SU-DHL-6 (cell line): ENCODE data around the gene MEF2D.

Experiments
- H2AFZ ChIP-seq: fragments of 200-600 bp; sonication (generic); 2 replicates; pipeline ENCODE4 v1.6.1; 2014; ENCODE audit warnings: low read depth, mild to moderate bottlenecking, moderate library complexity, mixed read lengths, antibody characterized with exemption, low read length; ENCODE audit not compliant: severe bottlenecking
- H3F3A ChIP-seq: fragments of 200-600 bp; shearing (Covaris generic); 2 replicates; pipeline ENCODE4 v1.6.0; 2016; ENCODE audit warnings: antibody characterized with exemption, mild to moderate bottlenecking; ENCODE audit not compliant: insufficient read depth
- H3K27ac ChIP-seq: fragments of 200-600 bp; sonication (generic); 2 replicates; pipeline ENCODE4 v1.5.1; 2016; ENCODE audit warnings: low read depth, mild to moderate bottlenecking, low read length, moderate library complexity, mixed read lengths
- H3K27me3 ChIP-seq: fragments of 200-600 bp; sonication (generic), shearing (Covaris generic); 2 replicates; pipeline ENCODE4 v1.6.0; 2014; ENCODE audit warnings: mild to moderate bottlenecking, low read length
- H3K36me3 ChIP-seq: fragments of 200-600 bp; sonication (generic); 2 replicates; pipeline ENCODE4 v1.6.1; 2014; ENCODE audit warnings: mild to moderate bottlenecking, low read length, mixed read lengths
- H3K4me2 ChIP-seq: fragments of 300-600, 200-600 bp; shearing (Covaris generic), sonication (generic); 2 replicates; pipeline ENCODE4 v1.6.0; 2014; ENCODE audit warnings: low read length, low read depth, mild to moderate bottlenecking; ENCODE audit not compliant: poor library complexity, severe bottlenecking
- H3K4me3 ChIP-seq: fragments of 200-600 bp; sonication (generic); 2 replicates; pipeline ENCODE4 v1.5.1; 2014; ENCODE audit warnings: antibody characterized with exemption, low read length, mild to moderate bottlenecking, mixed read lengths; ENCODE audit not compliant: insufficient read depth, poor library complexity, severe bottlenecking
- H3K79me2 ChIP-seq: fragments of 200-600 bp; sonication (generic); 2 replicates; pipeline ENCODE4 v1.6.1; 2014; ENCODE audit warnings: mild to moderate bottlenecking, low read length, moderate library complexity; ENCODE audit not compliant: insufficient read depth
- H3K9ac ChIP-seq: fragments of 200-600 bp; sonication (generic); 2 replicates; pipeline ENCODE4 v1.7.0; 2014; ENCODE audit warnings: mild to moderate bottlenecking, low read length
- H3K9me2 ChIP-seq: fragments of 200-600 bp; sonication (generic); replicated peaks from 2 replicates; pipeline ENCODE4 v1.6.1; 2014; ENCODE audit warnings: low read length; ENCODE audit not compliant: insufficient read depth
- H3K9me3 ChIP-seq: fragments of 200-600 bp; sonication (generic); 2 replicates; pipeline ENCODE4 v1.6.1; 2014; ENCODE audit warnings: low read length, mixed read lengths; ENCODE audit not compliant: insufficient read depth
- H4K20me1 ChIP-seq: fragments of 200-600 bp; sonication (generic); 2 replicates; pipeline ENCODE4 v1.6.1; 2014; ENCODE audit warnings: low read depth, mild to moderate bottlenecking, antibody characterized with exemption, low read length, moderate library complexity, mixed read lengths
- CTCF ChIP-seq: fragments of 200-600 bp; sonication (generic); IDR thresholded peaks from one replicate; pipeline ENCODE4 v1.5.1; 2017; ENCODE audit warnings: antibody characterized with exemption, mild to moderate bottlenecking, low read length, moderate library complexity; ENCODE audit not compliant: insufficient read depth, poor library complexity, severe bottlenecking
- EZH2phosphoT487 ChIP-seq: fragments of 200-600 bp; sonication (generic), shearing (Covaris generic); conservative IDR thresholded peaks from 2 replicates; pipeline ENCODE4 v1.6.1; 2018; ENCODE audit warnings: mild to moderate bottlenecking, antibody characterized with exemption, low read length, moderate library complexity, mixed read lengths

The MEF2D gene

GRCh38 chr1:156465747-156466365, 34.7 kb downstream of the MEF2D start:
- Histone ChIP-seq H3K9me2 (no peaks in the 10 kb centered on the region), H3K27me3 (no peaks in the 10 kb centered on the region), H4K20me1 (no peaks in the 10 kb centered on the region), H3K79me2 (no peaks in the 10 kb centered on the region), H3K9me3 (no peaks in the 10 kb centered on the region), H3K4me2 (no peak overlapping the region), H2AFZ (no peak overlapping the region), H3K27ac (no peak overlapping the region), H3K9ac (no peak overlapping the region), H3K4me3 (no peak overlapping the region), H3F3A (0 out of 2 replicates have a peak, but pooled peaks cover 4% of the 10 kb centered on the region), H3K36me3 (peaks cover 3% of the 10 kb centered on the region; the same call in 1 of the 2 replicates)
- TF ChIP-seq EZH2phosphoT487 (no peak), CTCF (no peak)

- no peaks in the 10 kb centered on the region for H3K9me3 ChIP-seq
- no peak overlapping the region for H3K4me2 ChIP-seq
- no peak overlapping the region for H3K9ac ChIP-seq
- no peaks in the 10 kb centered on the region for H3K36me3 ChIP-seq
- no peaks in the 10 kb centered on the region for H4K20me1 ChIP-seq
- no peaks in the 10 kb centered on the region for H3K9me2 ChIP-seq
- no peak overlapping the region for H2AFZ ChIP-seq
- H3F3A ChIP-seq: peaks cover 2% of the 10 kb centered on the region; the same call in 1 of the 2 replicates
- H3K79me2 ChIP-seq: no peaks in the 10 kb centered on the region
- H3K27ac ChIP-seq: no peak overlapping the region
- no peaks in the 10 kb centered on the region for H3K27me3 ChIP-seq
- H3K4me3 ChIP-seq: no peak overlapping the region
- TF ChIP-seq EZH2phosphoT487 (no peak), CTCF (no peak)
These were observed 35.6 kb downstream of the MEF2D start for GRCh38 chr1:156464825-156465452.

GRCh38 chr1:156464335-156464734, 36.2 kb downstream of the MEF2D start:
- Histone ChIP-seq H3F3A (peaks cover 5% of the 10 kb centered on the region; the same call in 1 of the 2 replicates), H3K9ac (no peak overlapping the region), H3K9me2 (no peaks in the 10 kb centered on the region), H3K4me3 (no peak overlapping the region), H3K4me2 (no peak overlapping the region), H4K20me1 (no peaks in the 10 kb centered on the region), H3K27me3 (no peaks in the 10 kb centered on the region), H3K79me2 (no peaks in the 10 kb centered on the region), H3K36me3 (no peaks in the 10 kb centered on the region), H3K9me3 (no peaks in the 10 kb centered on the region), H3K27ac (no peak overlapping the region), H2AFZ (no peak overlapping the region)
- TF ChIP-seq EZH2phosphoT487 (no peak), CTCF (no peak)
